ENCODE measurements around the gene HIC2.
"Not testable (repeated sequence)": the region's sequence is repeated elsewhere in the genome, so short reads cannot be mapped to it uniquely, and the experiment has no call there.

HIC2 gene

DNA sequence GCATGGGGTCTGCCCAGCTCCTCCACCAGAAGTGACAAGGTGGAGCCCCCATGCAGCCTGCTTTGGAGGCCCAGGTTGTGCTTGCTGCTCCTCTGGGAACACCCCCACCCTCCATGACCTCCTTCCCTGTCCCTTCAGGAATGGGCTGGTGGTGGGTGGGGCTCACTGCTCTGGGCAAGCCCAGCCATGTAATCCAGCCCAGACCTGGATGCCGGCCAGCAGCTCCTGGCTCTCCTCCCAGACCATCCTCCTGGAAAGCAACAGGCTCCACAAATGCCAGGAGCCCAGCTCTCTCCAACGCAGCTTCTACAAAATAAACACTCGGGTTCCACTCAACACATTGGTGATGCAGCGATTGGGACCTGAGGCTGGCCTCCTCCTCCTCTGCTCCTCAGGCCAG, 80.8 kb downstream of the HIC2 start:
- DNase-seq: not testable (repeated sequence)

GRCh38 chr22:21498489-21498888, 81.3 kb downstream of the HIC2 start:
- not testable (repeated sequence) for DNase-seq

DNA sequence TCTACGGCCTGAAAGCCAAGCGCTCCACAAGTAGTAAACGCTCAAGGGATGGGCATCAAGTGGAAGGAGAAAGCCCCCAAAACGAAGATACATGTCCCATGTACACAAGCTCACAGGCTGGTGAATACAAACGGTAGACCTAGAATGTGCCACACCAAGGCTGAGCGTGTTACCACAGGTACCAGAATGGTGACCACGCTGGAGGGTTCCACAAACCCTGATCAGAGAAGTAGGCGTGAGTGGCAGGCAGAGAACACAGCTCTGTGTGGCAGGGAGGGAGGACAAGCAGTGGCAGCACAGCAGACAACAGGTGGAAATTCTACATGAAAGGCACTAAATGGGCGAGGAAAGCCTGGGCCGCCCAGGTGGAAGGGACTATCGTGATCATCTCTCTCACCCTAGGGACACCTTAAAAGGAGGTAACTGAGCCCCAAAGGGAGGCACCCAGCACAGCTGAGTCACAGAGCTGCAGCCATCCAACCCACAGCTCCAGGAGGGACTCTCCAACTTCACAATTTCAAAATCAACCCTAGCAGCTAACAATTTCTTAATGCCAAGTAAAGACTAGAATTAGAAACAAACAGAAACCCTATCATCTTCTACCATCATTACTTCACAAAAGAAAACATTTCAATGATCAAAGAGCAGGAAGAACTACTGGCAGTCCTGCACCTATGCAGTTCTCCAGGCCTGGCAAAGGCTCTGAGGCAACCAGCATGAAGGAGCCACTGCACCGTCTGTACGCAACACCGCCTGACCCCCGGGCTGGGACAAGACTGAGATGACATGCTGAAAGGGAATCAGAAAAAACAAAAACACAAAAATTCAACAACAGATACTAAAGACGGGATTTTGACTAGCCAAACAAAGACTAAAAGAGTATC, 82.7 kb downstream of the HIC2 start:
- not testable (repeated sequence) for DNase-seq
